Left ventricle myocardium inferior (tissue), 1 donor: ENCODE results near the gene IPCEF1. TPM values are rescaled to one million over a fixed set of nuclear protein-coding genes. Genes with fewer than 3 reads are reported as not detected.

Experiments used
- DNase-seq: peaks from one replicate; pipeline ENCODE4 v3.0.0-alpha.2; 2020
- H3K27ac ChIP-seq: fragments of 200-600 bp; replicated peaks from 2 replicates; pipeline ENCODE4 v1.8.0; 2021
- H3K27me3 ChIP-seq: fragments of 200-600 bp; 2 replicates; pipeline ENCODE4 v1.8.0; 2021; ENCODE audit warnings: low read depth
- H3K36me3 ChIP-seq: fragments of 200-600 bp; 2 replicates; pipeline ENCODE4 v1.8.0; 2021
- H3K4me1 ChIP-seq: fragments of 200-600 bp; 2 replicates; pipeline ENCODE4 v1.8.0; 2021
- H3K4me3 ChIP-seq: fragments of 200-600 bp; 2 replicates; pipeline ENCODE4 v1.8.0; 2021; ENCODE audit warnings: mild to moderate bottlenecking, moderate library complexity
- H3K9me3 ChIP-seq: fragments of 200-600 bp; replicated peaks from 2 replicates; pipeline ENCODE4 v1.8.0; 2021
- CTCF ChIP-seq: fragments of 200-600 bp; IDR thresholded peaks from 2 replicates; pipeline ENCODE4 v1.8.0; 2021; ENCODE audit warnings: antibody characterized with exemption, mild to moderate bottlenecking, borderline replicate concordance
- intact Hi-C: fragments of 100-400 bp; cut with micrococcal nuclease; formaldehyde crosslinking; loops from one replicate; pipeline ENCODE4 v1.11.0; 2022
- total RNA-seq: library from RNA; stranded (reverse); fragmentation: NEBNext Ultra II Directional; extraction: Animal tissue kit (Norgen Biotek cat#: 25700); gene quantifications from one replicate; pipeline ENCODE4 v1.2.1, GENCODE V29; 2021
- donor health status: DM: no; HTN: yes; CAD: no; lungs with severe emphysema.

The IPCEF1 gene
- total RNA-seq, 1 donor from 2014 or later: 1.7 TPM

GRCh38 chr6:154350293-154350692 lies 6.3 kb downstream of the IPCEF1 start:
- Histone ChIP-seq H3K27me3 (no peaks in the 10 kb centered on the region), H3K4me1 (no peaks in the 10 kb centered on the region), H3K9me3 (no peaks in the 10 kb centered on the region), H3K27ac (no peak overlapping the region), H3K4me3 (no peak overlapping the region), H3K36me3 (no peaks in the 10 kb centered on the region)
- no peak for DNase-seq
- intact Hi-C loops: no loop called here
- TF ChIP-seq CTCF: no peak

GRCh38 chr6:154347981-154348380 lies 8.6 kb downstream of the IPCEF1 start:
- no peaks in the 10 kb centered on the region for H3K36me3 ChIP-seq
- no peak for TF ChIP-seq CTCF

GRCh38 chr6:154345811-154346210 lies 10.8 kb downstream of the IPCEF1 start:
- Histone ChIP-seq H3K27ac (no peak overlapping the region), H3K27me3 (no peaks in the 10 kb centered on the region), H3K9me3 (no peaks in the 10 kb centered on the region), H3K4me3 (no peak overlapping the region), H3K36me3 (no peaks in the 10 kb centered on the region), H3K4me1 (no peaks in the 10 kb centered on the region)
- intact Hi-C loops: no loop called here
- DNase-seq: no peak
- no peak for TF ChIP-seq CTCF

More at GRCh38 chr6:154347981-154348380, 8.6 kb downstream of the IPCEF1 start:
- Histone ChIP-seq H3K27me3 (no peaks in the 10 kb centered on the region), H3K4me1 (no peaks in the 10 kb centered on the region), H3K9me3 (no peaks in the 10 kb centered on the region), H3K27ac (no peak overlapping the region), H3K4me3 (no peak overlapping the region)
- DNase-seq: no peak
- intact Hi-C loops: no loop called here

GRCh38 chr6:154343473-154344308 lies 12.9 kb downstream of the IPCEF1 start:
- intact Hi-C loops: no loop called here

GRCh38 chr6:154341871-154342270 lies 14.7 kb downstream of the IPCEF1 start:
- H3K27me3 ChIP-seq: no peaks in the 10 kb centered on the region
- no peak for DNase-seq
- H3K4me1 ChIP-seq: no peaks in the 10 kb centered on the region
- no peak overlapping the region for H3K4me3 ChIP-seq
- H3K36me3 ChIP-seq: no peaks in the 10 kb centered on the region
- no peak for TF ChIP-seq CTCF
- H3K27ac ChIP-seq: no peak overlapping the region
- no peaks in the 10 kb centered on the region for H3K9me3 ChIP-seq
- intact Hi-C loops: no loop called here

More at GRCh38 chr6:154343473-154344308, 12.9 kb downstream of the IPCEF1 start:
- no peaks in the 10 kb centered on the region for H3K9me3 ChIP-seq
- DNase-seq: no peak
- H3K27ac ChIP-seq: no peak overlapping the region
- peak; percentile 47 for TF ChIP-seq CTCF
- H3K36me3 ChIP-seq: no peaks in the 10 kb centered on the region
- peak overlapping the region; percentile 39 for H3K4me3 ChIP-seq
- no peaks in the 10 kb centered on the region for H3K4me1 ChIP-seq
- H3K27me3 ChIP-seq: no peaks in the 10 kb centered on the region
